HG03442 (cell line): ENCODE measurements around the gene PDGFB.
A peak's percentile ranks its signal among the peaks of the same experiment; 100 is the strongest.

Experiments used
- ATAC-seq: cut with Tn5 transposase; IDR thresholded peaks from one replicate; pipeline ENCODE4 v1.9.1; 2021; ENCODE audit warnings: mild to moderate bottlenecking, moderate library complexity; ENCODE audit not compliant: unreplicated experiment

Gene PDGFB

GRCh38 chr22:39212721-39213376, 31.9 kb downstream of the PDGFB start:
- no peak for ATAC-seq

DNA sequence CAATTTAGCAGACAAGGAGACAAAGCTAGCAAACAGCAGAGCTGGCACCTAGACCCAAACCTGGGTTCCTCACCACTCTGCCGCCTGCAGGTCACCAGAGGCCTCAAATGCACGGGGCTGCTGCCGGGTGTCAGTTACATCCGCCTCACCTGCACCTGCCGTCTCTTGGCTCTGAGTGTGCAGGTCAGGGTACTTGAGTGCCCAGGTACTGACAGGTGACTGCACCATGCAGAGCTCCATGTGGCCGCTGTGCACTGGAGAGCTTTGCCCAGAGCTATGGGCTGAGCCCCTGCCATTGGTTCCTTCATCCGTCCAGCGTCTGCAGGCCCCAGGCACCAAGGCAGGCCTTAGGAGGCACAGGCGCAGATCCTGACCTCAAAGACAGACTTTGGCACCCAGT, 35.0 kb downstream of the PDGFB start:
- no peak for ATAC-seq

- no peak for ATAC-seq
These were observed 36.6 kb downstream of the PDGFB start for GRCh38 chr22:39208013-39208680.

DNA sequence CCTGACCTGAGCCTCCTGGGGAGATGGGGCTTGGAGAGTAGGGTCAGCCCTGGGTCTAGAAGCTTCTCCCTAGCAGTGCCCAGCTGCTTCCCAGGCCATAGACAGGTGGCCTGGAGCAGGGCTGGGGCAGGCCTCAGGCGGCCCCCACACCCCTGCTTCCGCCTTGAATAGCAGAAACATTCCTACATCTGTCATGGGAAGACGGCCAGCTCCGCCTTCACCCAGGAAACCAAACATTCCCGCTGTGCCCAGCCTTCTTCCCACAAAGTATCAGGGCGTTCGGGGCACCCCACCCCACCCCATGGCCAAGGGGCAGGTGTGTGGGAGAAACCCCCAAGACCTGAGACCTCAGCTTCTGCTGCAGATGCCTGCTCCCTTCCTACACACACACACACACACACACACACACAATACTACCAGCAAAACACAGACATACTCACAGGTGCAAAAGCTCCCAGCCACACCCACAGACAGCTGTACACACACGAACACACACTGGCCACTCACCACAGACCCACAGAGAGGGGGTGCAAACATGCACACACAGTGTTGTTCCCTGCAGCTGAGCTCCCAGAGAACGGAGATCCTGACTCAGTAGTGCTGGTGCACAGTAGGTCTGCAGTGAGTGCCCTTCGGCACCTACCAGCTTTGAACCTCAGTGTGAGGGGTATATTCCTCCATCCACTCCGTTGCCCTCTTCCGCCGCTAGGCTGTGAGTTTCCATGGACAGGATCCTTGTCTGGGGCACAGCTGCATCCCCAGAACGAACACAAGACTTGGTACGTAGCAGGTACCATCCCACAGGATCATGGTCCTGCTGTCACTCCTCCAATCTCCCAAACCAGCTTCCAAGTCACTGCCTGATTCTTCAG, 37.4 kb downstream of the PDGFB start:
- no peak for ATAC-seq

DNA sequence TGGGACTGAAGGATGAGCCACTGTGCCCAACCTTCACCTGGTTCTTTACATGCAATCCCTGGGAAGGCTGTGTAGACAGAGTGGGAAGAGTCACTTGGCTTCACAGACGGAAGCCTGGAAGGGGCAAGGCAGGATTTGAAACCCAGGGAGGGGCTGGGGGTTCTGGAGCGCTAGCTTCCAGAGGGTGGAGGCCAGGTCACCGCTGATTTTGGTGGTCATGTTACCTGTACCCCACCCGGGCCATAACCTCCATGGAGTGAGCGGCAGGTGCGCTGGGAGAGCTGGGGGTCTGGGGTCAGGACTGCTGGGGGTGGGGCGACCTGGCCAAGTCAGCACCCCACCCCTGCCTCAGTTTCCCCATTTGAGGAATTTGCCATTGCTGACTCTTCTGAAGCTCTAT, 38.3 kb downstream of the PDGFB start:
- ATAC-seq, result no peak

DNA sequence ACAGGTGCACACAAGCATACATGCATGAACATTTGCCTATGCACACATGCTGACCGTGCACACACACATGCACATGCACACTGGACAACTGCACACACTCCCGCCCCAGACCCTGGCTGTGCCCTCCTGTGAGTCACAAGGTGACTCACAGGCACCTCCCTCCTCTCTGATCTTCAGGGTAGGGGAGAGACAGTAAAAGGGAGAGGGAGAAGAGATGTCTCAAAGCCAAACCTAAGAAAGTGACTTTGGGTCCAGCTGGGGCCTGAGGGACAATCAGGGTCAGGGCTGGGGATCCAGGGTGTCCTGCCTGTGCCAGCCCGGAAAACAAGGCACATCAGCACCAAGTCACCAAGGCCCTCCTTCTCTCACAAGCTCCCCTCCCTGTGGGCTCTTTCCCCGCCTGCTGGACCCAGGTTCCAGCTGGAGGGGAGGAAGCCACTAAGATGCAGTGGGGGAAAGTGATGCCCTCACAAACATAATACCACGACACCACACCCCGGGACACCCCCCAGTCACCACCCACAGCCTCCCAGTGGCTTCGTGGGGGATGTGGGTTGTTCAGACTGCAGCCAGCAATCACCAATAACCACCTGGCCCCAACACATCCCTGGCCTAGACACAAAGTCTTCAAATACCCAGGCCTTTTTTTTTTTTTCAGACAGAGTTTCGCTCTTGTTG, 39.3 kb downstream of the PDGFB start:
- peak; percentile 43 for ATAC-seq

DNA sequence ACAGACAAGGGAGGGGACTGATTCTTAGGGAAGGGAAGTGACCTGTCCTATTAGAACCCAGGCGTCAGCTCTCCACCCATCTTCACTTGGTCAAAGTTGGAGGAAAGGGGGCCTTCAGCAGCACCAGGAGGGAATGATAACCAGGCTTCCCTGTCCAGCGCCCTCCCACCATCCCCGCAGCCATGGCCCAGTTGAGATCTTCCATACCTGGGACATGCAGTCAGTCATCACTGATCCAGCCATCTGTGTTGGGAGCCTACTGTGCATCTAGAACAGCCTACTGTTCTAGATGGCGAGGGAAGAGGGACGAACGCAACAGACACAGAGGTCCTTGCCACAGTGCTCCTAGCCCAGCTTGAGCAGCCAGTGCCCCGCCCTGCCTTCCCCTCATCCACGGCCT, 40.6 kb downstream of the PDGFB start:
- no peak for ATAC-seq

GRCh38 chr22:39197578-39197977, 47.2 kb downstream of the PDGFB start:
- no peak for ATAC-seq

DNA sequence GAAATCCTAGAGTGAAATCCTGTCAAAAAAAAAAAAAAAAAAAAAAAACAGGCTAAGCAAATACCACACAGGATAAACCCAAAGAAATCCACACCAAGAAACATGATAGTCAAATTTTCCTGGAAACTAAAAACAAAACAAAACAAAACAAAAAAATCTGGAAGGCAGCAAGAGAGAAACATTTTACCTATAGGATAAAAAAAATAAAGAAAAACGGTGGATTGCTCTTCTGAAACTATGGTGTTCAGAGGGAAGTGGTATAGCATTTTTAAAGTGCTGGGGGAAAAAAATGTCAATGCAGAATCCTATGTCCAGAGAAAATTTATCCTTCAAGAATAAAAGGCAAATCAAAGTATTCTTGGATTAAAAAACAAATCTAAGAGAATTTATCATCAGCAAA, 50.7 kb downstream of the PDGFB start:
- ATAC-seq, result no peak

DNA sequence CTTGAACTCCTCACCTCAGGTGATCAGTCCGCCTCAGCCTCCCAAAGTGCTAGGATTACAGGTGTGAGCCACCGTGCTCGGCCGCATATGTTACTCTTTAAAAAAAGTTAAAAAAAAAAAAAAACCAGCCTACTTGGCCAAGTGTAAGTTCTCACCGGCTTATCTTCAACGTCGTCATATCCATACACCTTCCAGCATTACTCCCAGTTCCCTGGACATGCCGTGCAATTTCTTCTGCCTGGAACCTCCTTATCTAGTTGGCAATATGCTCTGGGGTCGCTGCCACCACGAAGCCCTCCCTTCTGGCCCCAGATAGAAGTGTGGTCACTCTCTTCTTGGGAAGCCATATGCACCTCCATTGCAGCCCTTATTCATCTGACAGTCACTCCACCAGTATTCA, 56.0 kb downstream of the PDGFB start:
- no peak for ATAC-seq

DNA sequence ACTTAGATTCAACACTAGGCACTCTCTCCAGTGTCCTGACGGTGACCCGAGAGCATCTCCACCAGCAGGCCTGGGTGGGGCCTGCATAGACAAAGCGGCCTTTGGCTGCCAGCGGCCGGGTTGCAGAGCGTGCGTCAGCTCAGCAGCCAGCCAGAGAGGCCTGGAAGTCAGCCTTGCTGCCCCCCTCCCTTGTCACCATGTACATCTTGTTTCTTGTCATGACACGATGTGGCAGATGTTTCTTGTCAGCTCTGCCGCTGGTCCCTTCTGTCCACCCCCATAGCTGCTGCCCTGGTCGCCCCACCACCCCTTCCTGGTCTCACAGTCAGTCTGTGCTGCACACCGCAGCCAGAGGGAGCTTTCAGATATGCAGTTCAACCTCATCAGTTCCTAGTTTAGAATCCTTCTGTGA, 59.2 kb downstream of the PDGFB start:
- ATAC-seq, result no peak

- ATAC-seq, result no peak
These were observed 59.9 kb downstream of the PDGFB start for GRCh38 chr22:39184586-39185577.

DNA sequence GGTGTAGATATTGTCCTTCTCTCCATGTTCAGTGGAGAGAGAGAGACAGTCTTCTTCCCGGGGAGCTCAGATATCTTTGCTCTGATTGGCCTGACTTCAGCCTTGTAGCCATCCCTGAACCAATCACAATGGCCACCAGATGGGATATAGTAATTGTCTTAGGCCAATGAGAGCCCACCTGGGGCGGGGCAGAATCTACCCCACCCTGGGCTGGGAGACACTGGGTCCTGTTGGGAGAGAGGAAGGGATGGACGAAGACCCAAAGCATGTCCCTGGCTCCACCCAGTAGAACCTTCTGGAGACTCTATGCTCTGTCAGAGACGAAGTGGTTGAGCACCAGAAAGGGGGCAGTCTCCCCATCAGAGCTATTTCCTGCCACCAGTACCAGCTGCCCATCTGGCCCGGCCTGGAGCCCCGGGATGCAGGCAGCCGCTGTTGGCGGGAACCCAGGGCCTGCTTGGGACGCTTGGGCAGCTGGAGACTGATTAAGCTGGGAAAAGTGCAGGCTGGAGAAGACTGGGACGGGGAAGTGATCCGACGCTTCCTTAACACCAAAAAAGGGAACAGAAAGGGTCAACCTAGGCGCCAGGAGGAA, 60.7 kb downstream of the PDGFB start:
- no peak for ATAC-seq

DNA sequence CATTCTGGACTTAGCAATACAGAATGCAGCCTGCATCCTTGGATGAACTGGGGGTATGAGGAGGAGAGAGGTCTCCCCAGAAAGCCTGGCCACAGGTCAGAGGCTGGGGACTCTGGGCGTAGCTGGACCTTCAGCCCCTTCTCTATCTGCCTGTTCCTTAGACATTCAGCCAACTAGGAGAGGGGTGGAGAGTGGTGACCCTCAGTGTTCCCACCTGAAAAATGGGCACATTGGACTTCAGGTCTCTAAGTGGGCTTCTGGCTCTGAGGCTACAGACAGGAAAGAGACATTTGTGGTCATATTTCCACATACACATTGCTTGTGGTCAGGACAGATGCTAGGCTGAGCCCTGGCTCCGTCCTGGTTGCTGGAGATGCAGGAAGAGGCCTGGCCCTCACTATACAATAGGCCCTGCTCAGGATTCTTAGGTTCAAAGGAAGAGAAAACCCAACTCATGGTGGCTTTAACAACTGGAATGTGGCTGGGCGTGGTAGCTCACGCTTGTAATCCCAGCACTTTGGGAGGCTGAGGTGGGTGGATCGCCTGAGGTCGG, 62.2 kb downstream of the PDGFB start:
- no peak for ATAC-seq

- ATAC-seq, result no peak
These were observed 63.0 kb downstream of the PDGFB start for GRCh38 chr22:39181778-39182177.

DNA sequence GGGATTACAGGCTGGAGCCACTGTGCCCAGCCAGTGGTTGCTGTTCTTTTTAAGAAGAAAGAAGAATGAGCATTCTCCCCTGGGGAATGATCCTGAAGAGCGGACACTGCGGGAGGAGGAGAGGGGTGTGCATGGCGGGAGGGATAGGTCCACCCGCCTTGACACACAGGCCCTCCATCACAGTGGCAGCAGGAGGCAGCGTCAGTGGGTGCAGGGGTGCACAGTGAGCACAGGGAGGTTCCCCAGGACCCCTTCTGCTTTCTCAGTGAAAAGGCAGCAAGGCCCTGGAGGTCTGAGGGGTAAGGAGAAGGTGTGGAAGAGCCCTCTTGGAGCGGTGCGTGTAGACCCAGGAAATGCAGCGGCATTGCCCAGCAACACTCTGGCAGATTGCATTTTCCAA, 63.4 kb downstream of the PDGFB start:
- ATAC-seq, result no peak

- ATAC-seq, result no peak
These were observed 64.9 kb downstream of the PDGFB start for GRCh38 chr22:39179841-39180335.

DNA sequence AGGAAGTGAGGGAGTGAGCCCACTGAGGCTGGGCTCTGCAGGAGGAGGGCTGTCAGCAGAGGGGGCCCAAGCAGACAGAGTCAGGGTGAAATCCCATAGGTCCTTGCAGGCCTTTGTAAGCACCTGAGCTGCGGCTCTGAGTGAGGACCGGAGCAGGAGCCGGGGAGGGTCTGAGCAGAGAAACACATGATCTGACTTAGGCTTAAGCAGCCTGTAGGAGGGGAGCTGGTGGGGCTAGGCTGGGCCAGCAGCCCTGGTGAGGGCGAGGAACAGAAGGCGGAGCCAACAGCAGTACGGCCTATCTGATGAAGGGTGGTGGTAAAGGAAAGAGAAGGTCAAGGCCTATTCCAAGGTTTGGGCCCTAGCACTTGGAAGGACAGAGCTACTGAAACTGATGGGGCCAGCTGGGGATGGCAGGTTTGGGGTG, 65.4 kb downstream of the PDGFB start:
- no peak for ATAC-seq
